ENCODE measurements around the gene VMO1. TPM values are rescaled to one million over a fixed set of nuclear protein-coding genes. Genes with fewer than 3 reads are reported as not detected.
A peak's percentile ranks its signal among the peaks of the same experiment; 100 is the strongest.

VMO1 gene
- total and polyA plus RNA-seq, 4 donors = 1.7 to 9.1 (median 3.9) TPM

DNA sequence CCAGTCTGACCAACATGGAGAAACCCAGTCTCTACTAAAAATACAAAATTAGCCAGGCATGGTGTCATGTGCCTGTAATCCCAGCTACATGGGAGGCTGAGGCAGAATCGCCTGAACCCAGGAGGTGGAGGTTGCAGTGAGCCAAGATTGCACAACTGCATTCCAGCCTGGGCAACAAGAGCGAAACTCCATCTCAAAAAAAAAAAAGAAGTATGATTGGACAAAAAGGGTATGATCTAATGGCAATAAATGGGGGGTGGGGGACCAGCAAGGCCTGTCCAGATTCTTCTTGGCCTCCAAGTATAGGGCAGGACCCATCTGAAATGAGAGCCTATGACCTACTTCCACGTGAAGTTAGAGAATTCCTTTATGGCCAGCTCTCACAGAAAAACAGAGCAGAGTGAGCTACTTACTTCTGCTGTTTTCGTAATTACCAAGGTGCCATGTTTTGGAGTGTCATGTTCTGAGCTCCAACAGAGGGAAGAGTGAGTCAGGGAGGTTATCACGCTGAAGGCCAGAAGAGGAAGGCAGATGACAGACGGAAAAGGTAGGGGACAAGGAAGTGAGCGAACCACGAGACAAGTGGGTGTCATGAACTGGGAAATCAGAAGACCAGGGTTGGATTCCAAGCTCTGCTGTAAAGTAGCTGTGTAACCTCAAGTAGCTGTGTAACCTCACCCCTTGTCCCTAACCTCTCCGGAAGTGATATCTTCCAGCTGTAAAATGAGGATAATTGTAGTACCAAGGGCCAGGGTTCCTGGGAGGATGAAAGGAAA lies 50.1 kb downstream of the VMO1 start:
- no peak for TF ChIP-seq MAX (IDR thresholded peaks at IDR 0.05)
- TF ChIP-seq FOXA1 (IDR thresholded peaks at IDR 0.05) = no peak
- TF ChIP-seq FOXA2 (IDR thresholded peaks at IDR 0.05) = no peak
- TF ChIP-seq GABPA (IDR thresholded peaks at IDR 0.05 in 1 of 2, conservative IDR thresholded peaks at IDR 0.05 in 1 of 2) = no peak
- TF ChIP-seq RAD21 (IDR thresholded peaks at IDR 0.05) = peak; percentile 9 to 14
- TF ChIP-seq YY1 (IDR thresholded peaks at IDR 0.05) = no peak
- no peak for TF ChIP-seq REST (IDR thresholded peaks at IDR 0.05)
- no peak for TF ChIP-seq EGR1 (IDR thresholded peaks at IDR 0.05; ENCODE audit: low read depth in 2 of 2)
- no peak for TF ChIP-seq HNF4G (IDR thresholded peaks at IDR 0.05)
- peak in 1 of 2 donors; percentile 39 for TF ChIP-seq JUND (IDR thresholded peaks at IDR 0.05)
- TF ChIP-seq ZBTB33 (IDR thresholded peaks at IDR 0.05) = no peak
- no peak for TF ChIP-seq TAF1 (conservative IDR thresholded peaks at IDR 0.05)
- TF ChIP-seq, protein P1, sequence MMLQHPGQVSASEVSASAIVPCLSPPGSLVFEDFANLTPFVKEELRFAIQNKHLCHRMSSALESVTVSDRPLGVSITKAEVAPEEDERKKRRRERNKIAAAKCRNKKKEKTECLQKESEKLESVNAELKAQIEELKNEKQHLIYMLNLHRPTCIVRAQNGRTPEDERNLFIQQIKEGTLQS (IDR thresholded peaks at IDR 0.05) = no peak
- TF ChIP-seq, protein P2, sequence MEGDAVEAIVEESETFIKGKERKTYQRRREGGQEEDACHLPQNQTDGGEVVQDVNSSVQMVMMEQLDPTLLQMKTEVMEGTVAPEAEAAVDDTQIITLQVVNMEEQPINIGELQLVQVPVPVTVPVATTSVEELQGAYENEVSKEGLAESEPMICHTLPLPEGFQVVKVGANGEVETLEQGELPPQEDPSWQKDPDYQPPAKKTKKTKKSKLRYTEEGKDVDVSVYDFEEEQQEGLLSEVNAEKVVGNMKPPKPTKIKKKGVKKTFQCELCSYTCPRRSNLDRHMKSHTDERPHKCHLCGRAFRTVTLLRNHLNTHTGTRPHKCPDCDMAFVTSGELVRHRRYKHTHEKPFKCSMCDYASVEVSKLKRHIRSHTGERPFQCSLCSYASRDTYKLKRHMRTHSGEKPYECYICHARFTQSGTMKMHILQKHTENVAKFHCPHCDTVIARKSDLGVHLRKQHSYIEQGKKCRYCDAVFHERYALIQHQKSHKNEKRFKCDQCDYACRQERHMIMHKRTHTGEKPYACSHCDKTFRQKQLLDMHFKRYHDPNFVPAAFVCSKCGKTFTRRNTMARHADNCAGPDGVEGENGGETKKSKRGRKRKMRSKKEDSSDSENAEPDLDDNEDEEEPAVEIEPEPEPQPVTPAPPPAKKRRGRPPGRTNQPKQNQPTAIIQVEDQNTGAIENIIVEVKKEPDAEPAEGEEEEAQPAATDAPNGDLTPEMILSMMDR (IDR thresholded peaks at IDR 0.05; ENCODE audit: low read depth, low read length, missing input control) = no peak
- no peak for TF ChIP-seq HNF4A (conservative IDR thresholded peaks at IDR 0.05)
- TF ChIP-seq RXRA (IDR thresholded peaks at IDR 0.05) = peak; percentile 42 to 67
- TF ChIP-seq SP1 (IDR thresholded peaks at IDR 0.05) = peak; percentile 31
- peak; percentile 90 for TF ChIP-seq NR2F2 (IDR thresholded peaks at IDR 0.05)
- peak overlapping the region; percentile 40 to 51 for H3K27ac ChIP-seq (ENCODE audit: low read depth in 1 of 2, low read length in 2 of 2)
- H3K4me3 ChIP-seq (ENCODE audit: low read depth in 1 of 3, low read length in 3 of 3) = no peak overlapping the region
- no peak for DNase-seq (ENCODE audit: low spot score)
- WGBS = 62% methylated on average over 9 of the region's 9 CpGs
- no peaks in the 10 kb centered on the region for H3K9me3 ChIP-seq (ENCODE audit: control insufficient read depth in 4 of 4, low read length in 3 of 4)
- no peak overlapping the region for H3K9ac ChIP-seq (ENCODE audit: low read depth in 1 of 2, low read length in 2 of 2)
- no peaks in the 10 kb centered on the region for H3K36me3 ChIP-seq (ENCODE audit: control insufficient read depth in 4 of 4, insufficient read depth in 3 of 4, low read depth in 1 of 4, low read length in 3 of 4)
- no peaks in the 10 kb centered on the region for H3K27me3 ChIP-seq (ENCODE audit: control insufficient read depth in 4 of 4, insufficient read depth in 4 of 4, low read length in 3 of 4)
- peaks cover 4 to 31% (median 15%) of the 10 kb centered on the region in 4 donors for H3K4me1 ChIP-seq (ENCODE audit: control insufficient read depth in 4 of 4, insufficient read depth in 4 of 4, low read length in 3 of 4)

Other genes with a start within 250 kb of the VMO1 start
- gene MYBBP1A, start 231.0 kb downstream of the VMO1 start, total RNA-seq = 10 to 100 TPM; 20.5 to 23.3 TPM
- gene MYBBP1A, start 231.0 kb downstream of the VMO1 start, polyA plus RNA-seq = 10 to 100 TPM; 12.2 to 19.6 TPM
- gene GGT6, start 225.8 kb downstream of the VMO1 start, total RNA-seq = 1 to 10 TPM in 1 of 2 donors, under 1 TPM in 1; 0.19 to 1.1 TPM
- under 1 TPM; 0.43 to 0.64 TPM for gene GGT6, start 225.8 kb downstream of the VMO1 start, polyA plus RNA-seq
- gene SMTNL2, start 201.8 kb downstream of the VMO1 start, total RNA-seq = not detected
- under 1 TPM; 0.13 to 0.29 TPM for gene SMTNL2, start 201.8 kb downstream of the VMO1 start, polyA plus RNA-seq
- gene ALOX15, start 144.7 kb downstream of the VMO1 start, total RNA-seq = 1 to 10 TPM in 1 of 2 donors, not detected in 1; 1.7 TPM
- under 1 TPM in 1 of 2 donors, not detected in 1; 0.03 TPM for gene ALOX15, start 144.7 kb downstream of the VMO1 start, polyA plus RNA-seq
- gene PELP1, start 82.2 kb downstream of the VMO1 start, total RNA-seq = 10 to 100 TPM; 14.2 to 14.8 TPM
- gene PELP1, start 82.2 kb downstream of the VMO1 start, polyA plus RNA-seq = 10 to 100 TPM in 1 of 2 donors, 1 to 10 TPM in 1; 5.1 to 12.8 TPM
- 10 to 100 TPM; 11.8 to 14.1 TPM for gene ARRB2, start 75.7 kb downstream of the VMO1 start, total RNA-seq
- 10 to 100 TPM; 13.7 to 16.5 TPM for gene ARRB2, start 75.7 kb downstream of the VMO1 start, polyA plus RNA-seq
- 10 to 100 TPM; 11.2 to 11.5 TPM for gene MED11, start 54.9 kb downstream of the VMO1 start, total RNA-seq
- 10 to 100 TPM; 15.9 to 35.6 TPM for gene MED11, start 54.9 kb downstream of the VMO1 start, polyA plus RNA-seq
- under 1 TPM; 0.47 to 0.67 TPM for gene ZMYND15, start 46.5 kb downstream of the VMO1 start, total RNA-seq
- gene ZMYND15, start 46.5 kb downstream of the VMO1 start, polyA plus RNA-seq = 1 to 10 TPM in 1 of 2 donors, under 1 TPM in 1; 0.75 to 2.4 TPM
- gene CXCL16, start 46.4 kb downstream of the VMO1 start, total RNA-seq = 10 to 100 TPM; 10.7 to 15.3 TPM
- gene CXCL16, start 46.4 kb downstream of the VMO1 start, polyA plus RNA-seq = 10 to 100 TPM; 16.9 to 41.1 TPM
- 10 to 100 TPM; 20.1 to 32.5 TPM for gene TM4SF5, start 14.5 kb downstream of the VMO1 start, total RNA-seq
- 100 to 1,000 TPM; 198 to 309 TPM for gene TM4SF5, start 14.5 kb downstream of the VMO1 start, polyA plus RNA-seq
- gene GLTPD2, start 2.6 kb upstream of the VMO1 start, total RNA-seq = 10 to 100 TPM; 15.1 to 34.5 TPM
- 10 to 100 TPM; 16.9 to 63.2 TPM for gene GLTPD2, start 2.6 kb upstream of the VMO1 start, polyA plus RNA-seq
- gene PSMB6, start 9.8 kb upstream of the VMO1 start, total RNA-seq = 10 to 100 TPM; 64.7 to 95.5 TPM
- gene PSMB6, start 9.8 kb upstream of the VMO1 start, polyA plus RNA-seq = 100 to 1,000 TPM; 155 to 219 TPM
- 10 to 100 TPM in 1 of 2 donors, 1 to 10 TPM in 1; 3.5 to 15.8 TPM for gene PLD2, start 20.8 kb upstream of the VMO1 start, total RNA-seq
- 1 to 10 TPM; 5.6 to 6.0 TPM for gene PLD2, start 20.8 kb upstream of the VMO1 start, polyA plus RNA-seq
- gene MINK1, start 47.0 kb upstream of the VMO1 start, total RNA-seq = 10 to 100 TPM; 25.6 to 30.6 TPM
- 10 to 100 TPM in 1 of 2 donors, 1 to 10 TPM in 1; 6.9 to 16.6 TPM for gene MINK1, start 47.0 kb upstream of the VMO1 start, polyA plus RNA-seq
- 1 to 10 TPM; 1.1 to 2.3 TPM for gene C17orf107, start 113.2 kb upstream of the VMO1 start, total RNA-seq
- 1 to 10 TPM in 1 of 2 donors, under 1 TPM in 1; 0.19 to 5.9 TPM for gene C17orf107, start 113.2 kb upstream of the VMO1 start, polyA plus RNA-seq
- gene CHRNE, start 116.7 kb upstream of the VMO1 start, total RNA-seq = under 1 TPM; 0.19 to 0.84 TPM
- 1 to 10 TPM in 1 of 2 donors, under 1 TPM in 1; 0.47 to 3.1 TPM for gene CHRNE, start 116.7 kb upstream of the VMO1 start, polyA plus RNA-seq
- 1 to 10 TPM in 1 of 2 donors, not detected in 1; 2.3 TPM for gene GP1BA, start 145.9 kb upstream of the VMO1 start, total RNA-seq
- gene GP1BA, start 145.9 kb upstream of the VMO1 start, polyA plus RNA-seq = under 1 TPM; 0.03 to 0.18 TPM
- 10 to 100 TPM; 28.5 to 40.7 TPM for gene SLC25A11, start 153.7 kb upstream of the VMO1 start, total RNA-seq
- 10 to 100 TPM; 51.3 to 54.1 TPM for gene SLC25A11, start 153.7 kb upstream of the VMO1 start, polyA plus RNA-seq
- 10 to 100 TPM; 15.9 to 23.4 TPM for gene RNF167, start 153.9 kb upstream of the VMO1 start, total RNA-seq
- 10 to 100 TPM; 25.4 to 72.6 TPM for gene RNF167, start 153.9 kb upstream of the VMO1 start, polyA plus RNA-seq
- 100 to 1,000 TPM; 150 to 672 TPM for gene PFN1, start 162.2 kb upstream of the VMO1 start, total RNA-seq
- gene PFN1, start 162.2 kb upstream of the VMO1 start, polyA plus RNA-seq = 100 to 1,000 TPM; 568 to 592 TPM
- 10 to 100 TPM; 26.3 to 27.5 TPM for gene ENO3, start 164.8 kb upstream of the VMO1 start, total RNA-seq
- gene ENO3, start 164.8 kb upstream of the VMO1 start, polyA plus RNA-seq = 100 to 1,000 TPM in 1 of 2 donors, 10 to 100 TPM in 1; 34.1 to 117 TPM
- 10 to 100 TPM; 18.6 to 19.8 TPM for gene SPAG7, start 181.5 kb upstream of the VMO1 start, total RNA-seq
- gene SPAG7, start 181.5 kb upstream of the VMO1 start, polyA plus RNA-seq = 10 to 100 TPM; 32.1 to 66.3 TPM
- 1 to 10 TPM; 7.8 to 9.6 TPM for gene CAMTA2, start 201.3 kb upstream of the VMO1 start, total RNA-seq
- gene CAMTA2, start 201.3 kb upstream of the VMO1 start, polyA plus RNA-seq = 10 to 100 TPM; 14.3 to 17.6 TPM
- gene INCA1, start 211.2 kb upstream of the VMO1 start, total RNA-seq = under 1 TPM; 0.28 to 0.42 TPM
- gene INCA1, start 211.2 kb upstream of the VMO1 start, polyA plus RNA-seq = under 1 TPM; 0.68 to 0.75 TPM
- 10 to 100 TPM; 19.7 to 62.2 TPM for gene KIF1C, start 211.6 kb upstream of the VMO1 start, total RNA-seq
- gene KIF1C, start 211.6 kb upstream of the VMO1 start, polyA plus RNA-seq = 10 to 100 TPM; 10.4 to 53.8 TPM
- under 1 TPM in 1 of 2 donors, not detected in 1; 0.28 TPM for gene SLC52A1, start 249.1 kb upstream of the VMO1 start, total RNA-seq
- gene SLC52A1, start 249.1 kb upstream of the VMO1 start, polyA plus RNA-seq = under 1 TPM; 0.08 to 0.11 TPM

Data from liver (tissue), 9 donors.